Activated naive CD8-positive, alpha-beta T cell treated with anti-CD3 and anti-CD28 coated beads for 36 hours (primary cell): ENCODE data around the gene HHAT. TPM values are rescaled to one million over a fixed set of nuclear protein-coding genes. Genes with fewer than 3 reads are reported as not detected.
"Not testable (repeated sequence)": the region's sequence is repeated elsewhere in the genome, so short reads cannot be mapped to it uniquely, and the experiment has no call there.

ENCODE experiments used
- DNase-seq: peaks from one replicate; pipeline ENCODE4 v3.0.0; 2021
- H3K27ac Mint-ChIP-seq: one replicate; pipeline ENCODE4 v1.8.0; 2022; ENCODE audit warnings: mild to moderate bottlenecking, moderate library complexity, mixed read lengths
- H3K27me3 Mint-ChIP-seq: one replicate; pipeline ENCODE4 v1.8.0; 2022; ENCODE audit warnings: mild to moderate bottlenecking, mixed read lengths
- H3K36me3 Mint-ChIP-seq: one replicate; pipeline ENCODE4 v1.8.0; 2021; ENCODE audit warnings: mild to moderate bottlenecking, mixed read lengths
- H3K4me1 Mint-ChIP-seq: one replicate; pipeline ENCODE4 v1.8.0; 2021; ENCODE audit warnings: mixed read lengths
- H3K4me3 Mint-ChIP-seq: one replicate; pipeline ENCODE4 v1.8.0; 2022; ENCODE audit warnings: mild to moderate bottlenecking, moderate library complexity, mixed read lengths
- H3K9me3 Mint-ChIP-seq: one replicate; pipeline ENCODE4 v1.8.0; 2022; ENCODE audit warnings: mixed read lengths
- total RNA-seq, 2 experiments: library from RNA; stranded (reverse); gene quantifications; one replicate each; pipeline ENCODE4 v1.2.3, GENCODE V29; 2021

Gene HHAT
- total RNA-seq, 2 experiments from 2014 or later: 1.3 to 2.3 TPM

GRCh38 chr1:210332233-210332632 is 3.5 kb downstream of the HHAT start:
- no peak overlapping the region for H3K4me3 Mint-ChIP-seq

DNA sequence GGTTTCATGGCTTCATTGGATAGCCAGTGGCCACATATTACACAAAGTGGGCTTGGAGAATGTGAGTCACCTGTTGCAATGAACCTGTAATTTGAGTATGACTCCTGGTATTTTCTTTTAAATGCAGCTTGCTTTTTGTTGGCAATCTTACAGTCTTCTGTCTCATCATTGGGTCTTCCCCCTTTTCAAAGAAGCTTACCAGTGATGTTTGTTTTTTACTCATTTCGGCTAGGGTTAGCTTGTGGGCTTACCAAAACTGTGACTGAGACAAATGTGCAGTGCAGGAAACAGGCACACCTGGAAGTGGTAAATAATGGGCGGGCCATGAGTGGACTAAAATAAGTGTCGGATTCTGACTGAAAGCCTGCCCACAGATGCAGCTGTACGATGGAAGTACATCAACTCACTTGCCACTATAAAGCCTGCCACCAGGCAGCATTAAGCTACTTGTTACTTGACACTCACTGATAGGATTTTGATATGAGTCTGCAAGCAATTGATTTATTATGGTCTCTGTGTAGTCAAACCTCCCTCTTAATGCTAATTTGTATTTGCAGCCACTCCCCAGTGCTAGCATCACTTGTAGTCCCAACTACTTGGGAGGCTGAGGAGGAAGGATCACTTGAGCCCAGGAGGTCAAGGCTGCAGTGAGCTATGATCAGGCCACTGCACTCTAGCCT is 4.2 kb downstream of the HHAT start:
- Mint-ChIP-seq H3K27ac (peak overlapping the region; percentile 47), H3K27me3 (peaks cover 15% of the 10 kb centered on the region), H3K36me3 (no peaks in the 10 kb centered on the region), H3K4me3 (no peak overlapping the region), H3K9me3 (no peaks in the 10 kb centered on the region), H3K4me1 (peaks cover 31% of the 10 kb centered on the region)
- peak; percentile 58 for DNase-seq

More at GRCh38 chr1:210332233-210332632, 3.5 kb downstream of the HHAT start:
- H3K9me3 Mint-ChIP-seq: no peaks in the 10 kb centered on the region
- H3K27ac Mint-ChIP-seq: peak overlapping the region; percentile 47
- no peaks in the 10 kb centered on the region for H3K36me3 Mint-ChIP-seq
- peaks cover 32% of the 10 kb centered on the region for H3K4me1 Mint-ChIP-seq
- H3K27me3 Mint-ChIP-seq: peaks cover 16% of the 10 kb centered on the region
- no peak for DNase-seq

DNA sequence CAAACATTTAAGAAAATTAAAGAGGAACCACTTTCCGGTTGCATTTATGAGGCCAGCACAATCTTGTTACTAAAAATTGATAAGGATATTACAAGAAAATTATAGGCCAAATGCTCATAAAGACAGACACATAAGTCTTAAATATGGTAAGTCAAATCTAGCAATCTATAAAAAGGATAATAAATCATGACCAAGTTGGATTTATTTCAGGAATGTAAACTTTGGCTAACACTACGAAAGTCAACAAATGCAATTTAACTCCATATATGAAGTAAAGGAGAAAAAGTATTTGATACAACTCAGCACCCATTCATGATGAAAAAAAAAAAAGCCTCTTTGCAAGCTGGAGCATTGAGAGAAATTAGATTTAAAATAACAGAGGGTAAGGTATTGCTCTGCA is 6.3 kb downstream of the HHAT start:
- Mint-ChIP-seq H3K27me3 (peaks cover 3% of the 10 kb centered on the region), H3K27ac (no peak overlapping the region), H3K36me3 (no peaks in the 10 kb centered on the region), H3K4me1 (peaks cover 25% of the 10 kb centered on the region), H3K4me3 (no peak overlapping the region), H3K9me3 (no peaks in the 10 kb centered on the region)
- DNase-seq: no peak

GRCh38 chr1:210336362-210336761 is 7.7 kb downstream of the HHAT start:
- Mint-ChIP-seq H3K9me3 (no peaks in the 10 kb centered on the region), H3K27me3 (peaks cover 3% of the 10 kb centered on the region), H3K4me1 (peaks cover 34% of the 10 kb centered on the region), H3K4me3 (no peak overlapping the region), H3K36me3 (no peaks in the 10 kb centered on the region), H3K27ac (no peak overlapping the region)
- no peak for DNase-seq

DNA sequence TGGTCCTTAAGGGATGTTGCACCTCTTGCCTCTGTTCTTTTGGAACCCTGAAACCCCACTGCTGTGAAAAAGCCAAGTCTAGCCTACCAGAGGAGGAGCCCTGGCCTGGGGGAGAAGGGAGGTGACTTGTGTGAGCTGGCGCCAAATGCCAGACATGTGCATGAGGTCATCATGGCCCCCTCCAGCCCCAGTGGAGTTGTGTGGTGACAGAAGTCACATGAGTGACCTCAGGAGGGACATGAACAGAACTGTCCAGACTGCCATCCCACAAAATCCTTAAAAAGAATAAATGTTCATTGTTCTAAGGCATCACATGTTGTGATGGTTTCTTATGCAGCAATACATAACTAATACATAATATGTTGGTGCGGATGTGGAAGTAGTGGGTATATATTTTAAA is 10.8 kb downstream of the HHAT start:
- no peak overlapping the region for H3K27ac Mint-ChIP-seq
- no peak for DNase-seq
- H3K9me3 Mint-ChIP-seq: no peaks in the 10 kb centered on the region
- no peaks in the 10 kb centered on the region for H3K36me3 Mint-ChIP-seq
- H3K4me1 Mint-ChIP-seq: peaks cover 25% of the 10 kb centered on the region
- H3K4me3 Mint-ChIP-seq: no peak overlapping the region
- H3K27me3 Mint-ChIP-seq: peaks cover 3% of the 10 kb centered on the region

DNA sequence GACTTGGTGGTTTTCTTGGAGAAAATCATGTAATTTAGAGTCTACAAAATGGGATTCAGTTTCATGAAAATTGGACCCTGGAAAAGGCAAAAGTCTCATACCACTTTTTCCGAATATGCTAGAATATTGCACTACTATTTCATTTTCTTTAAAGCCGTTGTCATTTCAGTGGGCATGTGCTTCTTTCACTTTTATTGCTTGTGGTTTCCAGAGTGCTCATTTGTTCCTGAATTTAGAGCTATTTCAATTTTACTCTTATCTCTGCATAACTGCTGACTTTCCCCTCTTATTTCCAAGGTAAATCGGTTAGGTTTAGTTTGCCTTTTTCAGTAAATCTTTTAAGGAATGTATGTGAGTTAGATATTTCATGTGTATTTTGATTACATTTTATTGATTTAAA is 11.6 kb downstream of the HHAT start:
- peaks cover 3% of the 10 kb centered on the region for H3K27me3 Mint-ChIP-seq
- no peaks in the 10 kb centered on the region for H3K36me3 Mint-ChIP-seq
- DNase-seq: no peak
- H3K4me3 Mint-ChIP-seq: no peak overlapping the region
- peaks cover 25% of the 10 kb centered on the region for H3K4me1 Mint-ChIP-seq
- peak overlapping the region; percentile 76 for H3K27ac Mint-ChIP-seq
- H3K9me3 Mint-ChIP-seq: no peaks in the 10 kb centered on the region

DNA sequence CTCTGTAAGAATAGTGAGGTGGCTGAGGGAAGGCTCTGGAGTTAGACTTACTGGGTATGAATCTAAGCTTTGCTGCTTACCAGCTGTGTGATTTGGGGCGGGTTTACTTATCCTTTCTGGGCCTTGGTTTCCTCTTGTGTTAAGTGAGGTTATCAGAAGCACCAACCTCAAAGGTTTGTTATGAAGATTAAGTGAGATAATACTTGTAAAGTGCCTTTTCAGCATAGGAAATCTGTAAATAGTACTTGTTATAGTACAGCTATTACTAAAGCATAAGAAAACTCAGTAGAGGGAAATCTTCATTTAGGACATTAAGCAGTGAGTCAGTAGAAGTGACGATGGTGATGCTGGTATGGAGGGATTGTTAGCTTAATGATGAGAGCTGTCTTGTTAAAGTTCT is 12.1 kb downstream of the HHAT start:
- H3K4me3 Mint-ChIP-seq: no peak overlapping the region
- peaks cover under 1% of the 10 kb centered on the region for H3K27me3 Mint-ChIP-seq
- H3K9me3 Mint-ChIP-seq: no peaks in the 10 kb centered on the region
- H3K36me3 Mint-ChIP-seq: no peaks in the 10 kb centered on the region
- peaks cover 25% of the 10 kb centered on the region for H3K4me1 Mint-ChIP-seq
- DNase-seq: no peak
- H3K27ac Mint-ChIP-seq: peak overlapping the region; percentile 76

DNA sequence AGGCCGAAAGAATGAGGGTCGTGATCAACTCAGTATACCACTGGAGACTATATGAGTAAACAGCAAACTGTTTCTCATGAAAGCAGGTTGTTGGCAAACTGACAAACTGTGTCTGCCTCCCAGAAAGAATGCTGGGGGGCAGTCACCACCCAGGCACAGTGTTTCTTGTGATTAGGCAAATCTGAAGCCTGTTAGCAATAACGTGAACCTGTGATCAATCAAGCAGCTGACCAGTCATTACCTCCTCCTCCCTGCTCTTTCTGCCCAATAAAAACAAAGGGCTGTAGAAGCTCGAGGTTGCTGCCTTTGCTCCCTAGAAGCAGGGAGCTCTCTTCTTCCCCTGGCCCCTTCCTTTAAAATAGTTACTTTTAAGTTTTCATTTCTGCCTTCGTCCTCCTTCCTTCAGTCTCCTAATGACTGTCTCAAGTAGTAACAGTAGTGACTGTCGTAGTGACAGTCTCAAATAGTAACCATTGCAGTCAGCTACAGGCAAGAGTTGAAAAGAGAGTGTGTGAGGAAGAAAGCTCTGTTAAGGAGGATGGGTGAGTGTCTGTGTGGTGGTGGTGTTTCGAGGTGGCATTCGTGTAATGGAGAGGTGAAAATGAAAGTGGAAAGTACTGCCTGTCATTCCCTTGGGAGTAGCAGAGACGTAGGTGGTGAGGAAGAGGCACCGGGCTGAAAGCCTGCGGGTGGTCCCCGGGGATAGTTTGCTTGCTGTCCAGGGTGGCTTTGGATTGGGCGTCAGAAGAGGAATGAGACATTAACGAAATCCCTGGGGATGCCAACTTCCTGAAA is 14.5 kb downstream of the HHAT start:
- Mint-ChIP-seq H3K36me3 (no peaks in the 10 kb centered on the region), H3K27ac (no peak overlapping the region), H3K4me1 (peaks cover 32% of the 10 kb centered on the region), H3K4me3 (no peak overlapping the region), H3K27me3 (no peaks in the 10 kb centered on the region), H3K9me3 (no peaks in the 10 kb centered on the region)
- DNase-seq: no peak

- Mint-ChIP-seq H3K4me3 (no peak overlapping the region), H3K4me1 (peaks cover 30% of the 10 kb centered on the region), H3K27me3 (no peaks in the 10 kb centered on the region), H3K36me3 (no peaks in the 10 kb centered on the region), H3K9me3 (no peaks in the 10 kb centered on the region), H3K27ac (no peak overlapping the region)
- no peak for DNase-seq
These were observed 16.0 kb downstream of the HHAT start for GRCh38 chr1:210344706-210345105.

DNA sequence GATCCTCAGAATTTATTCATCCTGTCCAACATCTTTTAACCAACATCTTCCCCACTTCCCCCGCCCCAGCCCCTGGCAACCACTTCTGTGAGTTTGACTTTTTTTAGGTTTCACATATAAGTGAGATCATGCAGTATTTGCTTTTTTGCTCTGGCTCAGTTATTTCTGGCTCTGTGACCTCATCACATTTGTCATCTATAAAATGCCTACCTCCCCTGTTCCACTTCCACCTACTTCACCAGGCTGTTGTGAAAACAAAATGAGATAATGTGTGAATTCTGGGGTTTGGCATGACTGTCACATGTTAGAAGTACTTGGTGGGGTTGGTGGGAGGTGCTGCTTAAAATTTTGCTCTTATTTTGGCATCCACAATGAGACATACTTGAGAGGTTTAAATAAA is 18.4 kb downstream of the HHAT start:
- H3K9me3 Mint-ChIP-seq: no peaks in the 10 kb centered on the region
- H3K36me3 Mint-ChIP-seq: no peaks in the 10 kb centered on the region
- peaks cover 12% of the 10 kb centered on the region for H3K4me1 Mint-ChIP-seq
- no peak overlapping the region for H3K4me3 Mint-ChIP-seq
- peak overlapping the region; percentile 40 for H3K27ac Mint-ChIP-seq
- H3K27me3 Mint-ChIP-seq: no peaks in the 10 kb centered on the region
- DNase-seq: peak; percentile 31

- no peak overlapping the region for H3K4me3 Mint-ChIP-seq
- no peaks in the 10 kb centered on the region for H3K9me3 Mint-ChIP-seq
- DNase-seq: no peak
- H3K27me3 Mint-ChIP-seq: no peaks in the 10 kb centered on the region
- H3K27ac Mint-ChIP-seq: no peak overlapping the region
- H3K36me3 Mint-ChIP-seq: no peaks in the 10 kb centered on the region
- H3K4me1 Mint-ChIP-seq: peaks cover 6% of the 10 kb centered on the region
These were observed 22.8 kb downstream of the HHAT start for GRCh38 chr1:210351496-210351895.

- DNase-seq: no peak
- Mint-ChIP-seq H3K27me3 (no peaks in the 10 kb centered on the region), H3K4me1 (no peaks in the 10 kb centered on the region), H3K9me3 (no peaks in the 10 kb centered on the region), H3K27ac (no peak overlapping the region), H3K36me3 (no peaks in the 10 kb centered on the region), H3K4me3 (no peak overlapping the region)
These were observed 23.9 kb downstream of the HHAT start for GRCh38 chr1:210352575-210352974.

- not testable (repeated sequence) for H3K9me3 Mint-ChIP-seq, H3K27me3 Mint-ChIP-seq, H3K4me1 Mint-ChIP-seq, H3K4me3 Mint-ChIP-seq, DNase-seq, H3K36me3 Mint-ChIP-seq, H3K27ac Mint-ChIP-seq
These were observed 25.6 kb downstream of the HHAT start for GRCh38 chr1:210354305-210354704.

DNA sequence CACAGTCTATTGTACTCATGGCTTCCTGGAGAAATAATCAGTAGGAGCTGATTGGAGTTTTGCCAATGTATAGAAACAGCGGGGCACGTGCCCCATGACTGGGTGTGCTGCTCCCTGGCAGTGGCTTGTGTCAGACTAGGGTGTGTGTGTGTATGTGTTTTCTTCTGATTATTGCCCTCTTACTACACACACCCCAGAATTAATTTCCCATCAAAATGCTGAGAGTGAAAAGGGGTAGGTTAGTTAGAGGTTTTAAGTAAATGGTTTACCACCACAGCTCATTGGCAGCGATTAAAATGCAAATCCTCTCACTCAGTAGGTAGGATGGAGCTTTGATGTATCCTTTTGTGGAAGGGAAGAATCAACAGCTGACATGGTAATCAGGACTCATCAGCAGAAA is 29.9 kb downstream of the HHAT start:
- DNase-seq: no peak
- H3K4me1 Mint-ChIP-seq: peaks cover 5% of the 10 kb centered on the region
- no peak overlapping the region for H3K27ac Mint-ChIP-seq
- no peaks in the 10 kb centered on the region for H3K27me3 Mint-ChIP-seq
- H3K9me3 Mint-ChIP-seq: no peaks in the 10 kb centered on the region
- no peak overlapping the region for H3K4me3 Mint-ChIP-seq
- H3K36me3 Mint-ChIP-seq: peaks cover 1% of the 10 kb centered on the region

GRCh38 chr1:210359255-210359654 is 30.6 kb downstream of the HHAT start:
- H3K27ac Mint-ChIP-seq: no peak overlapping the region
- H3K27me3 Mint-ChIP-seq: no peaks in the 10 kb centered on the region
- H3K36me3 Mint-ChIP-seq: peaks cover 1% of the 10 kb centered on the region
- no peaks in the 10 kb centered on the region for H3K9me3 Mint-ChIP-seq
- peaks cover 5% of the 10 kb centered on the region for H3K4me1 Mint-ChIP-seq
- H3K4me3 Mint-ChIP-seq: no peak overlapping the region
- no peak for DNase-seq
